Esophagus squamous epithelium (tissue), 4 donors: Measurements from ENCODE around the gene STXBP6.

Experiments used
- POLR2A ChIP-seq, 4 donors: fragments of 450-650 bp; IDR thresholded peaks; one replicate each; pipeline ENCODE4 v1.6.1; 2017; ENCODE audit warnings: antibody characterized with exemption in 4 of 4, mild to moderate bottlenecking in 4 of 4, moderate library complexity in 3 of 4
- TF ChIP-seq, protein P1 (sequence below), 6 experiments: fragments of 450-650 bp in 4 of 6; fragments of 200-600 bp in 2 of 6; sonication (generic) in 2 of 6; IDR thresholded peaks; one replicate each; pipeline ENCODE4 v1.5.1; 2016 to 2019; ENCODE audit warnings: antibody characterized with exemption in 6 of 6, mild to moderate bottlenecking in 4 of 6, moderate library complexity in 4 of 6

DNA sequence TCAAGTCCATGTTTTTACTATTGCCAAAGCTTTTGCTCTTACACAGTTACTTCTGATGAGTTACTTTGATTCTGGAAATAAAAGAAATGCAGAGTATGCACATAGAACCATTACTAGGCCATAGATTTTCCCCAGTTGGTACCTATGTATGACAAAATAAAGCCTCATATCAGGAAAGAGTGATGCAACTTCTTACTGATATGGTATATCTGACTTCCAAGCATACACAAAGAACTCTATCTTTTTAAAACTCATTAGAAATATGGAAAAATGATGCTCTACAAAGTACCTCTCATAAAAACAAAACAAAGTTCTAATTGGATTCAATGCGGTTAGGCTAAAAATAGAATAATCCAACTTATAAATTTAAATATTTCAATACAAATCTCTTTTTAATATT lies 92.1 kb downstream of the STXBP6 start:
- TF ChIP-seq, protein P1, sequence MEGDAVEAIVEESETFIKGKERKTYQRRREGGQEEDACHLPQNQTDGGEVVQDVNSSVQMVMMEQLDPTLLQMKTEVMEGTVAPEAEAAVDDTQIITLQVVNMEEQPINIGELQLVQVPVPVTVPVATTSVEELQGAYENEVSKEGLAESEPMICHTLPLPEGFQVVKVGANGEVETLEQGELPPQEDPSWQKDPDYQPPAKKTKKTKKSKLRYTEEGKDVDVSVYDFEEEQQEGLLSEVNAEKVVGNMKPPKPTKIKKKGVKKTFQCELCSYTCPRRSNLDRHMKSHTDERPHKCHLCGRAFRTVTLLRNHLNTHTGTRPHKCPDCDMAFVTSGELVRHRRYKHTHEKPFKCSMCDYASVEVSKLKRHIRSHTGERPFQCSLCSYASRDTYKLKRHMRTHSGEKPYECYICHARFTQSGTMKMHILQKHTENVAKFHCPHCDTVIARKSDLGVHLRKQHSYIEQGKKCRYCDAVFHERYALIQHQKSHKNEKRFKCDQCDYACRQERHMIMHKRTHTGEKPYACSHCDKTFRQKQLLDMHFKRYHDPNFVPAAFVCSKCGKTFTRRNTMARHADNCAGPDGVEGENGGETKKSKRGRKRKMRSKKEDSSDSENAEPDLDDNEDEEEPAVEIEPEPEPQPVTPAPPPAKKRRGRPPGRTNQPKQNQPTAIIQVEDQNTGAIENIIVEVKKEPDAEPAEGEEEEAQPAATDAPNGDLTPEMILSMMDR (IDR thresholded peaks at IDR 0.05) = no peak
- no peak for TF ChIP-seq POLR2A (IDR thresholded peaks at IDR 0.05)
